ENCODE measurements around the gene DPH7. TPM values are rescaled to one million over a fixed set of nuclear protein-coding genes. Genes with fewer than 3 reads are reported as not detected.
"Not testable (repeated sequence)": the region's sequence is repeated elsewhere in the genome, so short reads cannot be mapped to it uniquely, and the experiment has no call there.

The DPH7 gene
- 10 to 100 TPM; 24.8 to 35.7 TPM for total RNA-seq
- polyA plus RNA-seq: 10 to 100 TPM in 1 of 2 donors, 1 to 10 TPM in 1; 9.9 to 94.0 TPM
- long read RNA-seq, donor 1, transcript DPH7-201 (9 exons, 1,847 nt): major isoform, 26 of 121 reads
- long read RNA-seq, donor 1, partial matches to known transcripts: 3 of 121 reads
- long read RNA-seq, donor 1, other reads (novel, unspliced or antisense): 92 of 121 reads
- long read RNA-seq, donor 2, partial matches to known transcripts: 5 of 24 reads
- long read RNA-seq, donor 2, other reads (novel, unspliced or antisense): 15 of 24 reads

DNA sequence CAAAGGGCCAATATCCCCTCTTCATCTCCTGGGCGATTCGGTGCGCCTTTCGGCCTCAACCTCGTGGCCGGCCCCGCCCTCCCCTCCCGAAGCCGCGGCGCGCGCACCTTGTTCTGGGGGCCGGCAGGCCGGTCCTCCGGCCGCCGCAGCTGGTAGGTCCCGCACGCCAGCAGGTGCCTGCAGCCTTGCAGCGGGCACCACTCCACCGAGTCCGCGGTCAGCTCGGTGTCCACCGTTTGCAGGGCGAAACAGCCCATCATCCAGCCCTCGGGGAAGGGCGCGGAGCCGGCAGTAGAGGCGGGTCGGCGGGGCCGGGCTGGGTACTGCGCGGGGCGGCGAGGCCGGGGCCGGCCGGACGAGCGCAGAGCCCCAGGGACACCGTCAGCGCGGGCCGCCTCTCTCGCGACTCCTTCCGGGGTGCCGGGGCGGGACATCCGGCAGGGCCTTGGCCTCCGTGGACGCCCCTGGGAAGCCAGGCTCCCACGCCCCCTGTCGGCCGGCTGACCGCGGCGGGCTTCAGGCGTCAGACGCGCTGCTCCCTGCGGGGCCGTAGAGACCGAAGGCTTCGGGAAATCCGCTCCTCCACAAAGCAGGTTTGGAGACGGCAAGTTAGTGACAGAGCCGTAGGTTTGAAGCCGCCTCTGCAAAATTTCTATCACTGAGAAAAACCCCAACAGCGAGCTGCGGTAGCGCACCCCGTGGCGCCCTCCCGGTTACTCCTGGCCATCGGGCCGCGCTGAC, at the start of gene DPH7:
Gene DPH7 (minus strand): TSS at position 408 of the 741 bp plus-strand sequence. CDS start 148 bp downstream, at position 260.
- no peaks in the 10 kb centered on the region for H3K27me3 ChIP-seq (ENCODE audit: control insufficient read depth in 1 of 2, insufficient read depth in 2 of 2, low read length in 1 of 2)
- 1 to 2% methylated on average over 67 to 82 of the region's 82 CpGs for WGBS, 2 donors
- H3K27ac ChIP-seq (ENCODE audit: low read depth in 1 of 2, low read length in 2 of 2): peak within 1 kb of the TSS in 1 of 2 donors; percentile 49
- H3K4me3 ChIP-seq (ENCODE audit: low read length in 2 of 2): peak within 1 kb of the TSS; percentile 92 to 95
- ATAC-seq (ENCODE audit: low FRiP score) (peak; percentile 96), DNase-seq (peak; percentile 98 to 100)
- no peaks in the 10 kb centered on the region for H3K9me3 ChIP-seq (ENCODE audit: control insufficient read depth, low read length)
- intact Hi-C loops (cut with DNase I): no loop called here
- peaks cover 0 to 4% of the 10 kb centered on the region in 2 donors for H3K36me3 ChIP-seq (ENCODE audit: control insufficient read depth in 1 of 2, insufficient read depth in 2 of 2, low read length in 1 of 2)
- no peaks in the 10 kb centered on the region for H3K4me1 ChIP-seq (ENCODE audit: control insufficient read depth in 1 of 2, insufficient read depth in 2 of 2, low read length in 2 of 2)

- H3K4me1 ChIP-seq (ENCODE audit: control insufficient read depth in 1 of 2, insufficient read depth in 2 of 2, low read length in 2 of 2); H3K27ac ChIP-seq (ENCODE audit: low read depth in 1 of 2, low read length in 2 of 2); H3K27me3 ChIP-seq (ENCODE audit: control insufficient read depth in 1 of 2, insufficient read depth in 2 of 2, low read length in 1 of 2); H3K4me3 ChIP-seq (ENCODE audit: low read length in 2 of 2); ATAC-seq (ENCODE audit: low FRiP score); intact Hi-C loops (cut with DNase I); H3K36me3 ChIP-seq (ENCODE audit: control insufficient read depth in 1 of 2, insufficient read depth in 2 of 2, low read length in 1 of 2); H3K9me3 ChIP-seq (ENCODE audit: control insufficient read depth, low read length): not testable (repeated sequence)
- WGBS, 2 donors: 97% methylated on average over 14 of the region's 14 CpGs
- peak in 1 of 2 donors; percentile 46 for DNase-seq
These were observed 48.7 kb upstream of the DPH7 start for GRCh38 chr9:137627406-137627805.

GRCh38 chr9:137626464-137626863, 47.7 kb upstream of the DPH7 start:
- intact Hi-C loops (cut with DNase I): no loop called here

DNA sequence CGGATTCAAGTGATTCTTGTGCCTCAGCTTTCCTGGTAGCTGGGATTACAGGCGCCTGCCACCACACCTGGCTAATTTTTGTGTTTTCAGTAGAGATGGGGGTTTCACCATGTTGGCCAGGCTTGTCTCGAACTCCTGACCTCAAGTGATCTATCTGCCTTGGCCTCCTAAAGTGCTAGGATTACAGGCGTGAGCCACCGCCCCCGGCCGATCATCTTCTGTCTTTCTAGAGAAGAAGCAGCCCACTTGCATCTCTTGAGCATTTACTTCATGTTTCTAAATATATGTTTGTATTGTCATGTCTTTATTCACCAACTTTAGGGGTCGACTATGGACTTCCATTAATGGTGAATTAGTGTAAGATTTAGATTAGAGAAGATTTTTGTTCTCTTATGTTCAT, 43.5 kb upstream of the DPH7 start:
- H3K9me3 ChIP-seq (ENCODE audit: control insufficient read depth, low read length); H3K4me1 ChIP-seq (ENCODE audit: control insufficient read depth in 1 of 2, insufficient read depth in 2 of 2, low read length in 2 of 2); intact Hi-C loops (cut with DNase I); H3K36me3 ChIP-seq (ENCODE audit: control insufficient read depth in 1 of 2, insufficient read depth in 2 of 2, low read length in 1 of 2); ATAC-seq (ENCODE audit: low FRiP score); H3K4me3 ChIP-seq (ENCODE audit: low read length in 2 of 2); H3K27ac ChIP-seq (ENCODE audit: low read depth in 1 of 2, low read length in 2 of 2); H3K27me3 ChIP-seq (ENCODE audit: control insufficient read depth in 1 of 2, insufficient read depth in 2 of 2, low read length in 1 of 2); DNase-seq: not testable (repeated sequence)
- 81 to 86% methylated on average over 8 of the region's 8 CpGs for WGBS, 2 donors

More at GRCh38 chr9:137626464-137626863, 47.7 kb upstream of the DPH7 start:
- Histone ChIP-seq H3K4me3 (ENCODE audit: low read length in 2 of 2) (no peak overlapping the region), H3K9me3 (ENCODE audit: control insufficient read depth, low read length) (no peaks in the 10 kb centered on the region), H3K4me1 (ENCODE audit: control insufficient read depth in 1 of 2, insufficient read depth in 2 of 2, low read length in 2 of 2) (no peaks in the 10 kb centered on the region), H3K27ac (ENCODE audit: low read depth in 1 of 2, low read length in 2 of 2) (no peak overlapping the region), H3K27me3 (ENCODE audit: control insufficient read depth in 1 of 2, insufficient read depth in 2 of 2, low read length in 1 of 2) (no peaks in the 10 kb centered on the region), H3K36me3 (ENCODE audit: control insufficient read depth in 1 of 2, insufficient read depth in 2 of 2, low read length in 1 of 2) (no peaks in the 10 kb centered on the region)
- WGBS, 2 donors: 77 to 86% methylated on average over 4 of the region's 4 CpGs
- no peak for ATAC-seq (ENCODE audit: low FRiP score)
- no peak for DNase-seq

DNA sequence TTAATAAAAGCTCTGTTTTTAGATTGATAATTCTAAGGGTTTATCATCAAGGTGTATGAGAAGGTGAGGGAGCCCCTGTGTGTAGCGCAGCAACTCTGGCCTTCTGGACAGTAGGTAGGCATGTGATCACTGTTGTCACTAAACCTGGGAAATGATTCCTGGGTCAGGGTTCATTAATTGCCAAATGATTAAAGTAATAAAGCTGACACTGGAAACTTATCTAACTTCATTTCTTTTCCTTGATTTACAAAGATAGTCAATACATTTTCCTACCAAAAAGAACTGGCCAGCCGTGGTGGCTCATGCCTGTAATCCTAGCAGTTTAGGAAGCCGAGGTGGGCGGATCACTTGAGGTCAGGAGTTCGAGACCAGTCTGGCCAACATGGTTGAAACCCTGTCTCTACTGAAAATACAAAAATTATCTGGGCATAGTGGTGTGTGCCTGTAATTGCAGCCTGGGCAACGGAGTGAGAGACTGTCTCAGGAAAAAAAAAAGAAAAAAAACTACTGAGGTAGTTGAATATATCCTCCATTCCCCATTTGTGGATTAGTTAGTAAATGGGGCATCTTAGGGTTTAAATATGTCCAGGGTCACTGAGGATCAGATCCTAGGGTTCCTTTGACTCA, 42.5 kb upstream of the DPH7 start:
- H3K4me3 ChIP-seq (ENCODE audit: low read length in 2 of 2): no peak overlapping the region
- intact Hi-C loops (cut with DNase I): no loop called here
- H3K4me1 ChIP-seq (ENCODE audit: control insufficient read depth in 1 of 2, insufficient read depth in 2 of 2, low read length in 2 of 2): no peaks in the 10 kb centered on the region
- H3K9me3 ChIP-seq (ENCODE audit: control insufficient read depth, low read length): no peaks in the 10 kb centered on the region
- no peaks in the 10 kb centered on the region for H3K27me3 ChIP-seq (ENCODE audit: control insufficient read depth in 1 of 2, insufficient read depth in 2 of 2, low read length in 1 of 2)
- no peak overlapping the region for H3K27ac ChIP-seq (ENCODE audit: low read depth in 1 of 2, low read length in 2 of 2)
- 53 to 54% methylated on average over 6 of the region's 6 CpGs for WGBS, 2 donors
- ATAC-seq (ENCODE audit: low FRiP score) (no peak), DNase-seq (no peak)
- no peaks in the 10 kb centered on the region for H3K36me3 ChIP-seq (ENCODE audit: control insufficient read depth in 1 of 2, insufficient read depth in 2 of 2, low read length in 1 of 2)

DNA sequence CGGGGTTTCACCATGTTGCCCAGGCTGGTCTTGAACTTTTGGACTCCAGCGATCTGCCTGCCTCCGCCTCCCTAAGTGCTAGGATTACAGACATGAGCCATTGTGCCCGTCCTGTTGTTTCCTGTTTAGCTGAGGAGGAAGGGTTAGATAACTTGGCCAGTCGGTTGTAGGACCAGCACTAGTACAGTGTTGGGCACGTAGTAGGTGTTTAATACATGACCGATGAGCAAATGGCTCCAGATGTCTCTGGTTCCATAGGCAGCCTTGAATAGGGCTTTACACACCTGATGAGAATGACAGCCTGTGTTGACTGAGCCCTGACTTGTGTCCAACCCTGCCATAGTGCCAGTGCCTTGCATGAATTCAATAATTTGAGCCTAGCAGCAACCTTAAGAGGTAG, 41.9 kb upstream of the DPH7 start:
- intact Hi-C loops (cut with DNase I): no loop called here
- DNase-seq (no peak), ATAC-seq (ENCODE audit: low FRiP score) (no peak)
- H3K4me3 ChIP-seq (ENCODE audit: low read length in 2 of 2): no peak overlapping the region
- H3K4me1 ChIP-seq (ENCODE audit: control insufficient read depth in 1 of 2, insufficient read depth in 2 of 2, low read length in 2 of 2): no peaks in the 10 kb centered on the region
- 72 to 79% methylated on average over 7 of the region's 7 CpGs for WGBS, 2 donors
- H3K9me3 ChIP-seq (ENCODE audit: control insufficient read depth, low read length): no peaks in the 10 kb centered on the region
- H3K27ac ChIP-seq (ENCODE audit: low read depth in 1 of 2, low read length in 2 of 2): no peak overlapping the region
- H3K27me3 ChIP-seq (ENCODE audit: control insufficient read depth in 1 of 2, insufficient read depth in 2 of 2, low read length in 1 of 2): no peaks in the 10 kb centered on the region
- H3K36me3 ChIP-seq (ENCODE audit: control insufficient read depth in 1 of 2, insufficient read depth in 2 of 2, low read length in 1 of 2): no peaks in the 10 kb centered on the region

DNA sequence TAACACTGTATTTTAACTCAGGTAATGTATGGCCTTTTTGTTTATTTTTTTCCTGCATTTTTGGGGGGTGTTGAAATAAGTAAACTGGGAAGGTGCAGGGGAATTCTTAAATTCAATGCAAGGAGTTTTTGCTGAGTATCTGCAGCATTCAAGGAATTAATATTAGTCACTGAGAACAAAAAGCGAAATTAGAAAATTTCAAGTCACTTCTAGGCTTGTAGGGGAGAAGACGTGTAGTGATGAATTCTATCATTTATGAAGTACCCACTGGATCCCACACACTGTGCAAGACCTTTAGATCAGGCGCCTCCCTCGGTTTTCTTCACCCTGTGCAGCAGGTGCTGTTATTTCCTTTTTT, 41.3 kb upstream of the DPH7 start:
- WGBS, 2 donors: 50 to 54% methylated on average over 4 of the region's 4 CpGs
- Histone ChIP-seq H3K4me1 (ENCODE audit: control insufficient read depth in 1 of 2, insufficient read depth in 2 of 2, low read length in 2 of 2) (no peaks in the 10 kb centered on the region), H3K9me3 (ENCODE audit: control insufficient read depth, low read length) (no peaks in the 10 kb centered on the region), H3K27ac (ENCODE audit: low read depth in 1 of 2, low read length in 2 of 2) (no peak overlapping the region), H3K4me3 (ENCODE audit: low read length in 2 of 2) (peak overlapping the region; percentile 90 to 92), H3K36me3 (ENCODE audit: control insufficient read depth in 1 of 2, insufficient read depth in 2 of 2, low read length in 1 of 2) (no peaks in the 10 kb centered on the region), H3K27me3 (ENCODE audit: control insufficient read depth in 1 of 2, insufficient read depth in 2 of 2, low read length in 1 of 2) (no peaks in the 10 kb centered on the region)
- no peak for DNase-seq
- intact Hi-C loops (cut with DNase I): no loop called here
- no peak for ATAC-seq (ENCODE audit: low FRiP score)

DNA sequence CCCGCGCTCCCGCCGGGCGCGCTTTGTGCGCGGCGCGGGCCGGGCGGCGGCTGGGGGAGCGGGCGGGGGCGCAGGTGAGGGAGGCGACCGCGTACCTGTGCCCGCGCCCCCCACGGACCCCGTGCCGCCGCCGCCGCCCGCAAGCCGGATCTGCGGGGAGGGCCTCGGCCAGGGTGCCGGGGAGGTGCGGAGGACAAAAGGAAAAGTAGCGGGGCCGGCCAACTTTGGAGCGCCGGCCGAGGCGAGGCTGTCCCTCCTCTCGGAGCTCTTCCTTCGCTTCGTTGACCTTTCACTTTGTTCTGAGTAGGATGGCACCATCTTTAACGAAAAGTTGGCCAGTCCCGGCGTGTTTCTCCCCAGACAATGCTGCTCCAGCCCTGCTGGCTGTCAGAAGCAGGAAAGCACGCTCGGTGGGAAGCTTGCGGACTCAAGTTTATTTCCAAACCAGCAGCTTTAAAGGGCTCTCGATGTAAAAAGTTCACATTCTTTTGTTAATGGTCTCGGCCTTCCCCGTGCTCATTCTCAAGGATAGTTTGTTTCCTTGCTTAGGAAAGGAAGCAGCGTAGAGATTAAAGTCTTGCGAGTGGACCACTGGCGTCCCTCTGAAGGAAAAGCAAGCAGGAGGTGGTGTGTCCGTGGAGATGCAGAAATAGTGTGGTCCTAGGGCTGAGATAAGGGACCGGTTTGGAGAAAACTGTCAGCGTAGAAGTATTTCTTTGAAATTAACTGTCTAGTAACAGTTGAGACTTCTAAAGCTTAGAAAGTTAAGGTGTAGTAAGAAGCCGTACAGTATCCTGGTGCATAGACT, 40.7 kb upstream of the DPH7 start:
- H3K4me1 ChIP-seq (ENCODE audit: control insufficient read depth in 1 of 2, insufficient read depth in 2 of 2, low read length in 2 of 2): no peaks in the 10 kb centered on the region
- H3K4me3 ChIP-seq (ENCODE audit: low read length in 2 of 2): peak overlapping the region; percentile 90 to 92
- intact Hi-C loops (cut with DNase I): no loop called here
- H3K9me3 ChIP-seq (ENCODE audit: control insufficient read depth, low read length): no peaks in the 10 kb centered on the region
- 1% methylated on average over 27 to 58 of the region's 58 CpGs for WGBS, 2 donors
- peak overlapping the region; percentile 14 to 72 for H3K27ac ChIP-seq (ENCODE audit: low read depth in 1 of 2, low read length in 2 of 2)
- ATAC-seq (ENCODE audit: low FRiP score) (peak; percentile 24), DNase-seq (peak; percentile 66 to 80)
- no peaks in the 10 kb centered on the region for H3K27me3 ChIP-seq (ENCODE audit: control insufficient read depth in 1 of 2, insufficient read depth in 2 of 2, low read length in 1 of 2)
- H3K36me3 ChIP-seq (ENCODE audit: control insufficient read depth in 1 of 2, insufficient read depth in 2 of 2, low read length in 1 of 2): no peaks in the 10 kb centered on the region

Data from aorta (tissue), 5 donors.